Measurements from ENCODE around the gene AIFM3. TPM values are rescaled to one million over a fixed set of nuclear protein-coding genes. Genes with fewer than 3 reads are reported as not detected.
A peak's percentile ranks its signal among the peaks of the same experiment; 100 is the strongest.

AIFM3 gene
- total RNA-seq, result 1 to 10 TPM; 1.4 to 1.8 TPM

- intact Hi-C loops (cut with DNase I), result no loop called here
- no peak for DNase-seq (ENCODE audit: low spot score)
These were observed at the start of gene AIFM3 for GRCh38 chr22:20966883-20967696. Gene AIFM3 (plus strand): TSS chr22:20967255. CDS start chr22:20967945, 690 bp downstream.

GRCh38 chr22:20918663-20919218 is 48.3 kb upstream of the AIFM3 start:
- H3K4me3 ChIP-seq, result peak overlapping the region; percentile 90 to 93
- no peaks in the 10 kb centered on the region for H3K27me3 ChIP-seq (replicated peaks; ENCODE audit: insufficient read depth)
- no peaks in the 10 kb centered on the region for H3K36me3 ChIP-seq
- peaks cover 8% of the 10 kb centered on the region for H3K4me1 ChIP-seq (replicated peaks)
- DNase-seq (ENCODE audit: low spot score), result no peak
- TF ChIP-seq POLR2A (IDR thresholded peaks at IDR 0.05) (no peak), CTCF (IDR thresholded peaks at IDR 0.05) (no peak), POLR2AphosphoS5 (IDR thresholded peaks at IDR 0.05) (no peak)
- H3K27ac ChIP-seq, result peak overlapping the region; percentile 94 to 97
- no peaks in the 10 kb centered on the region for H3K9me3 ChIP-seq
- intact Hi-C loops (cut with DNase I), result loop anchor here (5.0 kb wide), 2 partner anchors 61 to 84 kb away; partner anchors contain the start of genes PI4KA, SNAP29 and THAP7
- under 1% methylated on average over 19 of the region's 19 CpGs for WGBS

More at GRCh38 chr22:20966883-20967696, at the start of gene AIFM3:
- Histone ChIP-seq H3K27ac (no peak within 1 kb of the TSS), H3K4me3 (no peak within 1 kb of the TSS), H3K27me3 (replicated peaks; ENCODE audit: insufficient read depth) (no peaks in the 10 kb centered on the region), H3K4me1 (replicated peaks) (no peaks in the 10 kb centered on the region), H3K9me3 (no peaks in the 10 kb centered on the region), H3K36me3 (no peaks in the 10 kb centered on the region)
- WGBS, result 71% methylated on average over 20 of the region's 22 CpGs
- TF ChIP-seq CTCF (IDR thresholded peaks at IDR 0.05) (no peak), POLR2AphosphoS5 (IDR thresholded peaks at IDR 0.05) (no peak), POLR2A (IDR thresholded peaks at IDR 0.05) (no peak)

- intact Hi-C loops (cut with DNase I), result loop anchor here (5.0 kb wide), 2 partner anchors 62 to 83 kb away; partner anchors contain the start of genes PI4KA, SNAP29 and THAP7
- peaks cover 8% of the 10 kb centered on the region for H3K4me1 ChIP-seq (replicated peaks)
- TF ChIP-seq POLR2AphosphoS5 (IDR thresholded peaks at IDR 0.05) (no peak), CTCF (IDR thresholded peaks at IDR 0.05) (no peak), POLR2A (IDR thresholded peaks at IDR 0.05) (no peak)
- peak overlapping the region in 1 of 2 donors; percentile 23 for H3K27ac ChIP-seq
- H3K36me3 ChIP-seq, result no peaks in the 10 kb centered on the region
- no peaks in the 10 kb centered on the region for H3K9me3 ChIP-seq
- H3K4me3 ChIP-seq, result peak overlapping the region; percentile 90 to 93
- no peak for DNase-seq (ENCODE audit: low spot score)
- 3% methylated on average over 4 of the region's 4 CpGs for WGBS
- H3K27me3 ChIP-seq (replicated peaks; ENCODE audit: insufficient read depth), result no peaks in the 10 kb centered on the region
These were observed 47.3 kb upstream of the AIFM3 start for GRCh38 chr22:20919718-20920117.

- DNase-seq (ENCODE audit: low spot score), result no peak
- H3K27ac ChIP-seq, result peak overlapping the region; percentile 16 to 32
- peak overlapping the region; percentile 90 to 93 for H3K4me3 ChIP-seq
- H3K27me3 ChIP-seq (replicated peaks; ENCODE audit: insufficient read depth), result no peaks in the 10 kb centered on the region
- no peaks in the 10 kb centered on the region for H3K36me3 ChIP-seq
- 37% methylated on average over 3 of the region's 3 CpGs for WGBS
- no peaks in the 10 kb centered on the region for H3K9me3 ChIP-seq
- TF ChIP-seq CTCF (IDR thresholded peaks at IDR 0.05) (no peak), POLR2A (IDR thresholded peaks at IDR 0.05) (no peak), POLR2AphosphoS5 (IDR thresholded peaks at IDR 0.05) (no peak)
- peaks cover 8% of the 10 kb centered on the region for H3K4me1 ChIP-seq (replicated peaks)
- intact Hi-C loops (cut with DNase I), result no loop called here
These were observed 46.2 kb upstream of the AIFM3 start for GRCh38 chr22:20920881-20921203.
